ENCODE measurements around the gene FYCO1. TPM values are rescaled to one million over a fixed set of nuclear protein-coding genes. Genes with fewer than 3 reads are reported as not detected.

Gene FYCO1
- total and polyA plus RNA-seq, 4 experiments from 2014 or later: 0.73 to 43.3 (median 26.6) TPM

DNA sequence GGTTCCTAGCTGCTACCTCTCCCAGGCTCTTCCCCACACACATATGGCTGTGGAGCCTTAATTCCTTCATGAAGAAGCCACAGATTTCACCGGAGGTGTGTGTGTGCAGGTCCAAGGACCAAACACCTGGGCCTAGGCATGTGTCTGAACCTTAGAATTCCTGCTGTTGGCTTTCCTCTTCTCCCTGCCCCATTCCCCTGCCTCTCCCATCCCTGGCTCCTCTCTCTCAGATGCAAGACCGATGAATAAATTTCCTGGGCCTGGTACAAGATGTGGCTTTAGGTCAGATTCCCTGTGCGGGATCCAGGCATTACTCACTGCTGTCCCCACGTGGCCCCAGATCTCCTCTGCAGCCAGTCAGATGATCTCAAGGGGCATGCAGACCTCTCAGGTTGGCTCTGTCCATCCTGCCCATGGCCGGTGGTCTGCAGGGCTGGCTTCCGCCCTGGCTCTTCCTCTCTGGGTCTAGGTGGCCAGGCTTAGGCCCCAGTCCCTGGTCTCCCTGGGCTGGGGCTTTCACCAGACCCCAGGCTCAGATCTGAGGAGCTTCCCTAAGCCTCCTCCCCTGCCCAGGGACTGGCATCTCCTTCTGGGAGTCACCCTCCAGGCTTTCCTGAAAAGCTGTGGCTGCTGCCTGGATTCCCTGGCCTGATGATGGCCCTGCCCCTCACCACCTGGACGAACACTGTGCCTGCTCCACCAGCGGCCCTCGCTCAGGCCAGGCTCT lies 88.8 kb downstream of the FYCO1 start:
- intact Hi-C loops (cut with micrococcal nuclease): no loop called here
- ChIA-PET CTCF (ENCODE audit: partially characterized antibody) (interaction anchor here (1.0 to 5.4 kb wide), 4 partner anchors 13 to 66 kb away, joined by 4 to 16 read pairs (median 6); partner anchors contain the start of gene CCR9), POLR2A (ENCODE audit: partially characterized antibody) (interaction anchor here (1.7 to 3.4 kb wide), 2 partner anchors 21 to 66 kb away, joined by 7 to 19 read pairs; partner anchors contain the start of genes CCR9 and LZTFL1)
- Histone ChIP-seq H3K9me3 (ENCODE audit: control insufficient read depth in 1 of 2, low read length in 2 of 2) (no peaks in the 10 kb centered on the region), H3K4me1 (ENCODE audit: insufficient read depth, low read length) (peaks cover 34% of the 10 kb centered on the region), H3K27me3 (ENCODE audit: insufficient read depth, low read length) (no peaks in the 10 kb centered on the region), H3K4me3 (ENCODE audit: low read length in 2 of 2) (no peak overlapping the region), H3K36me3 (ENCODE audit: insufficient read depth, low read length) (no peaks in the 10 kb centered on the region), H3K27ac (ENCODE audit: low read depth, low read length) (no peak overlapping the region)
- Mint-ChIP-seq H3K4me1 (peaks cover 22 to 55% (median 35%) of the 10 kb centered on the region in 4 donors), H3K27ac (peak overlapping the region in 3 of 7 donors; percentile 30 to 51 (median 35)), H3K27me3 (no peaks in the 10 kb centered on the region), H3K36me3 (peaks cover 2 to 24% of the 10 kb centered on the region in 2 donors), H3K9me3 (peaks cover 0 to 3% (median 0%) of the 10 kb centered on the region in 8 donors), H3K4me3 (peak overlapping the region in 1 of 8 donors; percentile 62)
- no peak for DNase-seq

DNA sequence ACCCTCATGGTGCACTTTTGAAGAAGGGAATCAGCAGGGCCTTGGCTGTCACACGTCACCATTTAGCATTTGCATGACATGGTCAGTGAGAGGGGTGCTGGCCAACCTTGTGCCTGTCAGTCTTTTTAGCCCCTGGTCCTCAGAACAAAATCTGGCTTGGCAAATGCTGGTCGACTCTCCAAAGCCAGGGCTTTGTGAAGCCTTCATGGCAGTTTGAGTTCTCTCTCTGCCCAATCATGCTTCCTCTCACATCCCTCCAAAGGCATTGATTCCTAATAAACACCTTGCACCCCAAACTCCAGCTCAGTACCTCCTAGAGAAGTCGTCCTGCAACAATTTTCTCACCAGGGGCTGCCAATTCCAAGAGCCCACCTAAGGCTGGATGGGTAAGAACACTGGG lies 89.9 kb downstream of the FYCO1 start:
- intact Hi-C loops (cut with micrococcal nuclease): no loop called here
- ChIA-PET POLR2A (ENCODE audit: partially characterized antibody) (interaction anchor here (1.6 to 2.2 kb wide), 2 partner anchors 10 to 25 kb away, joined by 4 to 6 read pairs; no protein-coding TSS in a partner anchor), CTCF (ENCODE audit: partially characterized antibody) (interaction anchor here (5.4 kb wide), 1 partner anchor 12 kb away, joined by 16 read pairs; no protein-coding TSS in a partner anchor)
- H3K4me1 ChIP-seq (ENCODE audit: insufficient read depth, low read length): peaks cover 25% of the 10 kb centered on the region
- no peaks in the 10 kb centered on the region for H3K36me3 ChIP-seq (ENCODE audit: insufficient read depth, low read length)
- DNase-seq: no peak
- H3K4me3 ChIP-seq (ENCODE audit: low read length in 2 of 2): no peak overlapping the region
- no peak overlapping the region for H3K27ac Mint-ChIP-seq
- H3K9me3 Mint-ChIP-seq: peaks cover 0 to 3% (median 0%) of the 10 kb centered on the region in 8 donors
- no peaks in the 10 kb centered on the region for H3K27me3 Mint-ChIP-seq
- H3K27me3 ChIP-seq (ENCODE audit: insufficient read depth, low read length): no peaks in the 10 kb centered on the region
- H3K27ac ChIP-seq (ENCODE audit: low read depth, low read length): no peak overlapping the region
- H3K36me3 Mint-ChIP-seq: peaks cover 2 to 26% of the 10 kb centered on the region in 2 donors
- peaks cover 19 to 44% (median 28%) of the 10 kb centered on the region in 4 donors for H3K4me1 Mint-ChIP-seq
- H3K4me3 Mint-ChIP-seq: no peak overlapping the region
- H3K9me3 ChIP-seq (ENCODE audit: control insufficient read depth in 1 of 2, low read length in 2 of 2): no peaks in the 10 kb centered on the region

DNA sequence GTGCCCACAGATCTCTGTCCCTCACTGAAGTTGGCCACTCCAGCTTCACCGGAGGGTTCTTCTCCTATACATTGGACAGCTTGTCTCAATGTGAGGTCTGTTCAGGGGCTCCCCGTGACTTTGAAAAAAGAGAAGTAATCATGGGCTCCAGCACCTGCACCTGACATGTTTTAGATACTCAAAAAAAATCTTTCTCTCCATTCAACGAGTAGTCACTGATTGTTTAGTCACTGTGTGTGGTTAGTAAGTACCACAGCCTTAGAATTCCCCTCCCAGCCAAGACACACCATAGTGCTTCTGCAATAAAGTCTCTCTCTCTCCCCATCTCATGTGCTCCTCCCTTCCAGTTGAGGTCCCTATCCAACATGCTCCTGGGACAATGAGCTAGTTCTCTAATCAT lies 90.7 kb downstream of the FYCO1 start:
- Histone ChIP-seq H3K9me3 (ENCODE audit: control insufficient read depth in 1 of 2, low read length in 2 of 2) (no peaks in the 10 kb centered on the region), H3K27me3 (ENCODE audit: insufficient read depth, low read length) (no peaks in the 10 kb centered on the region), H3K4me1 (ENCODE audit: insufficient read depth, low read length) (peaks cover 22% of the 10 kb centered on the region), H3K4me3 (ENCODE audit: low read length in 2 of 2) (no peak overlapping the region), H3K36me3 (ENCODE audit: insufficient read depth, low read length) (no peaks in the 10 kb centered on the region), H3K27ac (ENCODE audit: low read depth, low read length) (no peak overlapping the region)
- Mint-ChIP-seq H3K4me1 (peaks cover 19 to 37% (median 24%) of the 10 kb centered on the region in 4 donors), H3K27me3 (no peaks in the 10 kb centered on the region), H3K27ac (peak overlapping the region in 2 of 7 donors; percentile 30), H3K36me3 (peaks cover 2 to 23% of the 10 kb centered on the region in 2 donors), H3K9me3 (peaks cover 0 to 3% (median 0%) of the 10 kb centered on the region in 8 donors), H3K4me3 (no peak overlapping the region)
- ChIA-PET POLR2A (ENCODE audit: partially characterized antibody) (interaction anchor here (1.0 to 2.2 kb wide), 3 partner anchors 10 to 63 kb away, joined by 3 to 6 read pairs (median 4); partner anchors contain the start of gene LZTFL1), CTCF (ENCODE audit: partially characterized antibody) (interaction anchor here (5.4 kb wide), 1 partner anchor 11 kb away, joined by 16 read pairs; no protein-coding TSS in a partner anchor)
- intact Hi-C loops (cut with micrococcal nuclease): no loop called here
- DNase-seq: no peak

DNA sequence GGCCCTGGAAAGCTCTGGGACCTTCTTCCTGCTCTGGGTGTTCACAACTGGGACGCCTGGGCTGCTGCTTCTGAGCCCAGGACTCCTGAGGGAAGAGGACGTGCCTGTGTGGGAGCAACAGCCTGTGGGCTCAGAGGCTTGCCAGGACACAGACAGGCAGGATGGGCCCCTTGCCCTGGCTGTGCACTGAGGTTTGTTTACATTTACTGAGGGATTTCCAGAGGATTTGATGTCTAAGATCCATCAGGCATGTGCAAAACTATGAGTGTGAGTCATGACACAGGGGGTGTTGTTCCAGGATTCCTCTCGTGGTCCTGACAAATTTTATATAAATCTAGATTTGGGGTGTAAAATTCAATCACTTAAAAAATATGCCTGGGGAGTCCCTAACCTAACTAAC lies 98.7 kb downstream of the FYCO1 start:
- Mint-ChIP-seq H3K36me3 (peaks cover 0 to 12% of the 10 kb centered on the region in 2 donors), H3K27ac (no peak overlapping the region), H3K27me3 (peaks cover 0 to 1% of the 10 kb centered on the region in 2 donors), H3K4me3 (no peak overlapping the region), H3K4me1 (peaks cover 4 to 11% (median 9%) of the 10 kb centered on the region in 4 donors), H3K9me3 (no peaks in the 10 kb centered on the region)
- Histone ChIP-seq H3K4me1 (ENCODE audit: insufficient read depth, low read length) (no peaks in the 10 kb centered on the region), H3K9me3 (ENCODE audit: control insufficient read depth in 1 of 2, low read length in 2 of 2) (no peaks in the 10 kb centered on the region), H3K36me3 (ENCODE audit: insufficient read depth, low read length) (no peaks in the 10 kb centered on the region), H3K27me3 (ENCODE audit: insufficient read depth, low read length) (no peaks in the 10 kb centered on the region), H3K27ac (ENCODE audit: low read depth, low read length) (no peak overlapping the region), H3K4me3 (ENCODE audit: low read length in 2 of 2) (no peak overlapping the region)
- DNase-seq: no peak
- ChIA-PET CTCF (ENCODE audit: partially characterized antibody) (no interaction called here), POLR2A (ENCODE audit: partially characterized antibody) (no interaction called here)
- intact Hi-C loops (cut with micrococcal nuclease): no loop called here

DNA sequence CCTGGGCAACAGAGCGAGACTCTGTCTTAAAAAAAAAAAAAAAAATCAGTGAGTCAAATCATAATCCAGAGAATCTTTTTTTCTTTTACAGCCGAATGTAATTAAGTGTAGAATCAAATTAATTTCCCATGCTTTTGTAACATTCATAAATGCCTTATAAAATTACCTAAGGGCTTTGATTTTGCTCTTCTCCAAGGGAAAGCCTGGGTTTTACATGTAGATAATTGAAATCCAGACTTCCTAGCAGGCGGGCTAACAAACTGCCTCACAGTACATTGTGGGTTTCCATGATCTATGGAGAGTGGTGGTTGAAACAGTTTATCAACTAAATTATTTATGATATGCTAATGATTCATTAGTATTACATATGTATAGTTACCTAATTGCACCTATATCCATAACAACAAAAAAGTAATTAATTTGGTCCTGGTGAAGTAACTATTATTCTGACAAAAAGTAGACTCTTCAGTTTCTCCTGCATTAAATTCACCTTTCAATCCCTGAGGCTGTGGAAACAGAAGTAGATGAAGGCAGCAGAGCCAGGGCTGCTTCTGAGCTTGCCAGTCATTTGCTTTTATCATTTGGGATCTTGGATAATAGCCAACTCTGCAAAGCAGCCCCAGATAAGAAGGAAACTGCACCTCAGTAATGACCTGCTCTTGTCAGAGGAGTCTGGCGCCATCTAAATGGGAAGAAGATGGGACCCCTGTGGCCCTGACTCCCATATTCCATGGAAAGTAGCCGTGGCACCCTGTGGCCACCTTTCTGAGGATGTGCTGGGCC lies 99.7 kb downstream of the FYCO1 start:
- Mint-ChIP-seq H3K27me3 (peaks cover 0 to 4% of the 10 kb centered on the region in 2 donors), H3K27ac (no peak overlapping the region), H3K36me3 (peaks cover 0 to 9% of the 10 kb centered on the region in 2 donors), H3K9me3 (no peaks in the 10 kb centered on the region), H3K4me3 (no peak overlapping the region), H3K4me1 (peaks cover 7 to 11% (median 9%) of the 10 kb centered on the region in 4 donors)
- Histone ChIP-seq H3K4me3 (ENCODE audit: low read length in 2 of 2) (no peak overlapping the region), H3K4me1 (ENCODE audit: insufficient read depth, low read length) (no peaks in the 10 kb centered on the region), H3K27me3 (ENCODE audit: insufficient read depth, low read length) (no peaks in the 10 kb centered on the region), H3K9me3 (ENCODE audit: control insufficient read depth in 1 of 2, low read length in 2 of 2) (no peaks in the 10 kb centered on the region), H3K36me3 (ENCODE audit: insufficient read depth, low read length) (no peaks in the 10 kb centered on the region), H3K27ac (ENCODE audit: low read depth, low read length) (no peak overlapping the region)
- ChIA-PET CTCF (ENCODE audit: partially characterized antibody) (no interaction called here), POLR2A (ENCODE audit: partially characterized antibody) (no interaction called here)
- DNase-seq: no peak
- intact Hi-C loops (cut with micrococcal nuclease): no loop called here

DNA sequence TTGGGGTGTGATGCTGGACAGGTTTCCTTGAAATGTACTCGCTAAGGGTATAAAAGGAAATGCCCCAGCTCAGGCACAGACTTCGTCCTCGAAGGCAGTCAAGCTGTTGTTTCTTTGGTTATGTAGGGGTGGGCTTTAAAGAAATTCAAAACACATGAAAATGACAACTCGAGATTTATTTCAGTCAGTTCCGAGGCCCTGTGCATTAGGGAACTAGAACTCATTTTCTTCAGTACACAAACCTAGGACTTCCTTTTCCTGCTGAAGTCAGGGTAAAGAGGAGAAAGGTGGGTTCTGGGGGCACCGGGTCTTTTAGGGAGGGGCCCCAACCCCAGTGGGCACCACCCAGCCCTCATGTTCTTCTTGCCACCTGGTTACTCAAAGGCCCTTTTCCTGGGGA lies 101.6 kb downstream of the FYCO1 start:
- Mint-ChIP-seq H3K9me3 (no peaks in the 10 kb centered on the region), H3K4me3 (no peak overlapping the region), H3K4me1 (peaks cover 8 to 16% (median 13%) of the 10 kb centered on the region in 4 donors), H3K36me3 (peaks cover 0 to 5% of the 10 kb centered on the region in 2 donors), H3K27me3 (peaks cover 0 to 4% of the 10 kb centered on the region in 2 donors), H3K27ac (peak overlapping the region in 2 of 7 donors; percentile 19 to 52)
- ChIA-PET POLR2A (ENCODE audit: partially characterized antibody) (no interaction called here), CTCF (ENCODE audit: partially characterized antibody) (interaction anchor here (2.7 kb wide), 1 partner anchor 12 kb away, joined by 16 read pairs; no protein-coding TSS in a partner anchor)
- no peaks in the 10 kb centered on the region for H3K36me3 ChIP-seq (ENCODE audit: insufficient read depth, low read length)
- no peaks in the 10 kb centered on the region for H3K4me1 ChIP-seq (ENCODE audit: insufficient read depth, low read length)
- intact Hi-C loops (cut with micrococcal nuclease): no loop called here
- H3K9me3 ChIP-seq (ENCODE audit: control insufficient read depth in 1 of 2, low read length in 2 of 2): no peaks in the 10 kb centered on the region
- no peak for DNase-seq
- no peak overlapping the region for H3K4me3 ChIP-seq (ENCODE audit: low read length in 2 of 2)
- no peak overlapping the region for H3K27ac ChIP-seq (ENCODE audit: low read depth, low read length)
- H3K27me3 ChIP-seq (ENCODE audit: insufficient read depth, low read length): no peaks in the 10 kb centered on the region
